GM18502 (cell line): Measurements from ENCODE around the gene LNX2.
A peak's percentile ranks its signal among the peaks of the same experiment; 100 is the strongest.
"Not testable (repeated sequence)": the region's sequence is repeated elsewhere in the genome, so short reads cannot be mapped to it uniquely, and the experiment has no call there.

Experiments
- ATAC-seq: cut with Tn5 transposase; IDR thresholded peaks from one replicate; pipeline ENCODE4 v1.9.1; 2021; ENCODE audit warnings: mild to moderate bottlenecking; ENCODE audit not compliant: unreplicated experiment, poor library complexity

The LNX2 gene

GRCh38 chr13:27638001-27638400 is 17.7 kb upstream of the LNX2 start:
- no peak for ATAC-seq

- ATAC-seq = no peak
These were observed 16.9 kb upstream of the LNX2 start for GRCh38 chr13:27637289-27637626.

DNA sequence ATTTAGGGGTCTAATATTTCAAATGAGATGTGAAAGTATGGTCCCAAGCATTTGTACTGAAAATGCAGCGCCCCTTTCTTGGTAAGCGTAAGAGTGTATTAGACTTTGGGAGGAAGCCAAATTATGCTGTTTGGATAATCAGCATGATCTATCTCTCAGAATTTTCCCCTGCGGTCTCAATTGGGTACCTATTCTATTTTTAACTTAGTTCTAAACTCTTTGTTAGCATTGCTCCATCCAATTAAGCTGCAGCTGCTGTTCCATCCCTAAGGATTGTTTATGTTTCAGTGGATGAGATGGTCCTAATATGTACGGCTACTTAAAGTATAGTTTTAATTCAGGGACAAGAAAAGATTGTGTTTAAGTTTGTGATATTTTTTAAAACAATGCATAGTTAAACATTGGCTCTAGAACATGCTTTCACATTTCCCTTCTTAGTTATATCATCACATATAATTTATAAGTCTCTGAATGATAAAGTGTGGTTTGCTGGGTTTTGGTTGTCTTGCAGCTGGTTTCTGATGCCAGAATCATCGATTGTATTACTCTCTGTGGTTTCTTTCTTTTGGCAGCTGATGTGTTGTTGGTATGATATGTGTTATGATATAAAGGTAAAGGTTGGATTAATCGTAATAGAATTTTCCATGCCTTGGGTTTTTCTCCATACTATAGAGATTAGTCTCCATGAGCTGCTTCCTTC is 16.4 kb upstream of the LNX2 start:
- ATAC-seq = no peak

DNA sequence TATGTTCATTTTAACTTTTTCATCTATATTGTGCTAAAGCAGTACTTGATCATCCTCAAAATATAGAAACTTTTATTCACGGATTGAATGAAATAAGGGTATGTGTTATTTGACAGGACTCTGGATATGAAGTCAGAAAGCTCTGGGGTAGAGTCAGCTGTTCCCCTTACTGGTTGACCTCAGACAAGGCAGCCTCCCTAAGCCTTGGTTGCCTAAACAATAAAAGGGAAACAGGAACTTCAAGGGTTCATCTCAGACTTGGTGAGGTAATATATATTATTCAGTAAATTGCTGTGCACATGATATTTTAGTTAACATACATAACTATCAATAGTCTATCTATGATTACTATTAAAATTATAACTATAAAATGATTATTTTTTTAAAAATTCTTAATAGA is 14.9 kb upstream of the LNX2 start:
- ATAC-seq = no peak

DNA sequence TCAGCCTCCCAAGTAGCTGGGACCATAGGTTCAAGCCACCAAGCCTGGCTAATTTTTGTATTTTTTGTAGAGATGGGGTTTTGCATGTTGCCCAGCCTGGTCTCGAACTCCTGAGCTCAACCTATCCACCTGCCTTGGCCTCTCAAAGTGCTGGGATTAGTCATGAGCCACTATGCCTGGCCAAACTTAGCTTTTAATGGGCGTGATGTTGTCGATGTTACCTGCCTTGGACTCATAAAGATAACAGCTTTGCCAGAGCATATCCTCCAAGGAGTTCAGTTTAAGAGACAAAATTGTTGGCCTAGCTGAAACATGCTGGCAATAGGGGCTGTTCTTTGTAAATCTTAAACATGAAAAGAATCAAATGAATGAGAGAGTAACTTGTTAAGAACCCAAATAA is 14.5 kb upstream of the LNX2 start:
- no peak for ATAC-seq

DNA sequence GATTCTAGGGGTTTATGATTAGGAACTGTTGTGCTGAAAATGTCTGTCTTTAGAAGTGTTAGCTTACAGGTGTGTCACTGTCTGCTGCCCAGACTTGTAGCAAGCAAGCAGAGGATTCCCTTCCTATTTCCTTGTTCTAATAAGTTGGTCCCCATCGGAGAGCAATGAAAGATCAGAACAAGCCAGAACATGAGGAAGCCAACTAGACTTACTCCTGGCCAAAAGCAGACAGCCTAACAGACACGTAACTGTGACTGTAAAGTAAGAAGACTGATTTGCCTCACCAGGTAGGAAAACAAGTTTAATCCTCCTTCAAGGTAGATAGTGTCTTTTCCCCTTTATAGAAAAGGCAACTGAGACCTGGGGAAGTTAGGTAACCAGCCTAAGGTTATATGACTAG is 13.9 kb upstream of the LNX2 start:
- no peak for ATAC-seq

- ATAC-seq = no peak
These were observed 12.3 kb upstream of the LNX2 start for GRCh38 chr13:27632648-27633047.

DNA sequence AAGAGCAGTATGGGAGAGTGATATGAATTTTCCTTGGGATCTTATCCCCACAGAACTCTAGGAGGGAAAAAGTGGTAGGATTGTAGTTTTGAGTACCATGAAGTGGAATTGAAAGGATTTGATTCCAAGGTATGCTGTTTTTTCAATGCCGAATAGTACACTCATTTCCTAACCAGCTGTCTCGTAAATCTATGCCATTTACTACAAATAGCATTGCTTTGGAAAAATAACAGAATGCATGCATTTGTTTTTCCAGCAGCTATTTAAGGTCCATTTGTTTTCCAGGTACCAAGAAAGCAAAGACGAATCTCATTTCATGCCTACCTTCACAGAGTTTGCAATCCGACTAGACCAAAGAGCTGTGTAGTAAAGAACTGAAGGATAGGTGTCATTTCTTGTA is 11.9 kb upstream of the LNX2 start:
- no peak for ATAC-seq

GRCh38 chr13:27631665-27632064 is 11.3 kb upstream of the LNX2 start:
- no peak for ATAC-seq

- no peak for ATAC-seq
These were observed 10.8 kb upstream of the LNX2 start for GRCh38 chr13:27631156-27631555.

DNA sequence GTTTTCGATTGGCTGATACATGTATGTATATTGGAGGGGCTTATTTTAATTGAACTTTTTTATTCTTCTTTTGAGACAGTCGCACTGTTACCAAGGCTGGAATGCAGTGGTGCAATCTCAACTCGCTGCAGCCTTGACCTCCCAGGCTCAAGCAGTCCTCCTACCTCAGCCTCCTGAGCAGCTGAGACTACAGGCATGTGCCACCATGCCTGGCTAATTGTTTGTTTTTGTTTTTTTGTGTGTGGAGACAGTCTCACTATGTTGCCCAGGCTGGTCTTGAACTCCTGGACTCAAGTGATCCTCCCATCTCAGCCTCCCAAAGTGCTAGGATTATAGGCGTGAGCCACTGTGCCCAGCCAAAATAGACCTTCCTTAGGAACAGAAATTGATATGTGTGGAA is 8.4 kb upstream of the LNX2 start:
- ATAC-seq = not testable (repeated sequence)

- no peak for ATAC-seq
These were observed 7.8 kb upstream of the LNX2 start for GRCh38 chr13:27628081-27628480.

DNA sequence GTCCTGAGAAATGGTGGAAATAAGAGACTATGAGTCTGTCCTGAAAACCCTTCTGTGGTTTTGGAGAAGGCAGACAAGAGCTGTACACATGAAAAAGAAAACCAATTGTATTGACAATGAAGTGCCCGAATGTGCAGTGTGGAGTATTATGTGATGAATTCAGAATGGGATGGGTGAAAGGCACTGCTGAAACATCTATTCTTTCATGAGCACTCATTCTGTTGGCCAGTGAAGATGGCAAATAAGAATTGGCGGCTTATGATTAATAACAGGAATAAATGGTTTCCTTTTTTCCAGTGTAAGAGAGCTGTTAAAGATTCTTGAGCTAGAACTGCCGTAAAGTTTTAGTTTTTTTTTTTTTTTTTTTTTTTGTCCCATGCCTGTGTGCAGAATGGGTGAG is 7.1 kb upstream of the LNX2 start:
- ATAC-seq = no peak

- ATAC-seq = no peak
These were observed 5.5 kb upstream of the LNX2 start for GRCh38 chr13:27625839-27626238.

- no peak for ATAC-seq
These were observed 3.7 kb upstream of the LNX2 start for GRCh38 chr13:27624071-27624470.

DNA sequence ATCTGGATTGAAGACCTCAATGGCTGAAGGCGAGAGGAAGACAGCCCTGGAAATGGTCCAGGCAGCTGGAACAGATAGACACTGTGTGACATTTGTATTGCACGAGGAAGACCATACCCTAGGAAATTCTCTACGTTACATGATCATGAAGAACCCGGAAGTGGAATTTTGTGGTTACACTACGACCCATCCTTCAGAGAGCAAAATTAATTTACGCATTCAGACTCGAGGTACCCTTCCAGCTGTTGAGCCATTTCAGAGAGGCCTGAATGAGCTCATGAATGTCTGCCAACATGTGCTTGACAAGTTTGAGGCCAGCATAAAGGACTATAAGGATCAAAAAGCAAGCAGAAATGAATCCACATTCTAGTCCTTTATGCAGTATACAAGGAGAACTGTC is 2.6 kb upstream of the LNX2 start:
- ATAC-seq = no peak

- peak; percentile 0 for ATAC-seq
These were observed 1.9 kb upstream of the LNX2 start for GRCh38 chr13:27622102-27622820.

- peak; percentile 64 for ATAC-seq
These were observed 1.2 kb upstream of the LNX2 start, which contains the start of gene POLR1D for GRCh38 chr13:27621366-27622101. TSS of gene POLR1D (plus strand) at chr13:27621892. CDS start at chr13:27621984, 92 bp downstream.

DNA sequence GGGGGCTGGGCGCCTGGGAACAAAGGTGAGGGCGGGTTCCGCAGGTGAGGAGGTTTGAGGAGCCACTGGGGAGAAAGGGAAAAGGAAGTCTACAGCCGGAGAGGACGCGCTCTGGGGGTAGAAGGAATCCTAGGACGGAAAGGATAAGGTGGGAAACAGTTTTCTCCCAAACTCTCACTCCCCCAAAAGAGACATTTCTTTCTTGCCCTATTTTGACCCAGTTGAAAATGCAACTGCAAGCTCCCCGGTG is 712 bp upstream of the LNX2 start:
- ATAC-seq = no peak

- ATAC-seq = peak; percentile 34
These were observed 477 bp downstream of the LNX2 start for GRCh38 chr13:27619728-27620376.

- no peak for ATAC-seq
These were observed 1.1 kb downstream of the LNX2 start for GRCh38 chr13:27619093-27619727.
